HG02623 (cell line): ENCODE data around the gene SLC8B1.

Source experiments
- ATAC-seq: cut with Tn5 transposase; IDR thresholded peaks from one replicate; pipeline ENCODE4 v1.9.1; 2021; ENCODE audit warnings: moderate library complexity; ENCODE audit not compliant: unreplicated experiment

Gene SLC8B1

DNA sequence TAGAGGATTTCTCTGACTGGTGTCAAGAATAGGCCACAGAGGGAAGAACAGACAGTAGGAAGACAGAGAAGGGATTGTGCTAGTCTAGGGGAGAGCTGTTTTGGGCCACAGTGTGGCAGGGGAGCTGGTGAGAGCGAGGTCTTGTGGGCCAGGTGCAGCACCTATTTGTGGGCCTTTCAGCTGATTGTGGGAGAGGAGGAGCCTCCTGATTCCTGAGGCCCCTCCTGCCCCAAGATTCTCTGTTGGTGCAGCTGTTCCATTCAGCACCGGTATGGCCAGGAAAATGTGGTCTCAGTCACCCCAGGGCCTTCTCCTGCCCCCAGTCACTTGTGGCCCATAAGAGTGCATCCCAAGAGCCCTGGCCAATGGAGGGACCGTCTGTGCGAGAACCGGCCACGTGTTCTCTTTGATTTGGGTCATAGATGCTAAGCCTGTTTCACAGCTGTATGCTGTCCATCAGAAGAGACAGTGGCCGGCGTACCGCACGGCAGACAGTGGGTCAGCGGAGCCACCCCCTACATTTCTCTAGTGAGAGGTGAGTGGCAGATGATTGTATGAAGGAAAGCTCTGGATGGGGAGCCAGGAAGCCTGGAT lies 86.0 kb downstream of the SLC8B1 start:
- ATAC-seq: no peak
